WTC11 (cell line): ENCODE measurements around the gene PTPN13. TPM values are rescaled to one million over a fixed set of nuclear protein-coding genes. Genes with fewer than 3 reads are reported as not detected.

Experiments
- ATAC-seq: fragments of 200-7000 bp; cut with Tn5 transposase; 2 replicates; pipeline ENCODE4 v1.10.0; 2021; ENCODE audit warnings: mild to moderate bottlenecking, moderate library complexity
- CTCF ChIA-PET: fragments of 300-600 bp; sonication (Branson Sonifier 250); formaldehyde crosslinking; loops from one replicate; lab custom pipeline; 2021; ENCODE audit warnings: antibody characterized with exemption; lab: Charles Lee
- POLR2A ChIA-PET: fragments of 350-600 bp; sonication (Branson Sonifier 250); formaldehyde crosslinking; loops from one replicate; lab custom pipeline; 2021; ENCODE audit warnings: antibody characterized with exemption; lab: Charles Lee
- DNase-seq: peaks from one replicate; pipeline ENCODE4 v3.0.0; 2021; ENCODE audit warnings: low spot score
- H3K27ac Mint-ChIP-seq: 2 replicates; pipeline ENCODE4 v1.8.0; 2021; ENCODE audit warnings: mixed read lengths
- H3K27me3 Mint-ChIP-seq: 2 replicates; pipeline ENCODE4 v1.8.0; 2021; ENCODE audit warnings: low read depth, mild to moderate bottlenecking, moderate library complexity, mixed read lengths
- H3K36me3 Mint-ChIP-seq: 2 replicates; pipeline ENCODE4 v1.8.0; 2021; ENCODE audit warnings: mixed read lengths
- H3K4me1 Mint-ChIP-seq: 2 replicates; pipeline ENCODE4 v1.8.0; 2022; ENCODE audit warnings: mixed read lengths
- H3K4me3 Mint-ChIP-seq: 2 replicates; pipeline ENCODE4 v1.8.0; 2021; ENCODE audit warnings: mild to moderate bottlenecking, moderate library complexity, mixed read lengths
- H3K9me3 Mint-ChIP-seq: 2 replicates; pipeline ENCODE4 v1.8.0; 2021; ENCODE audit warnings: mixed read lengths
- ATF6 ChIP-seq: sonication (generic); formaldehyde crosslinking; IDR thresholded peaks from 2 replicates; pipeline ENCODE4 v1.8.1; 2023; ENCODE audit warnings: mild to moderate bottlenecking, missing genetic modification reagents
- CREM ChIP-seq: sonication (generic); formaldehyde crosslinking; IDR thresholded peaks from 2 replicates; pipeline ENCODE4 v1.8.1; 2022; ENCODE audit warnings: mild to moderate bottlenecking, missing genetic modification reagents, moderate library complexity
- ESRRA ChIP-seq: sonication (generic); formaldehyde crosslinking; IDR thresholded peaks from 2 replicates; pipeline ENCODE4 v1.8.1; 2022; ENCODE audit warnings: mild to moderate bottlenecking, missing genetic modification reagents, borderline replicate concordance
- ETV6 ChIP-seq: sonication (generic); formaldehyde crosslinking; IDR thresholded peaks from 2 replicates; pipeline ENCODE4 v1.8.1; 2022; ENCODE audit warnings: mild to moderate bottlenecking, missing genetic modification reagents
- FOXK1 ChIP-seq: sonication (generic); formaldehyde crosslinking; IDR thresholded peaks from 2 replicates; pipeline ENCODE4 v1.8.0; 2022; ENCODE audit warnings: mild to moderate bottlenecking, moderate library complexity, missing genetic modification reagents
- FOXP1 ChIP-seq: sonication (generic); formaldehyde crosslinking; IDR thresholded peaks from 2 replicates; pipeline ENCODE4 v1.8.0; 2022; ENCODE audit warnings: missing genetic modification reagents, mild to moderate bottlenecking, moderate library complexity, borderline replicate concordance
- GRHL2 ChIP-seq: fragments of 250-450 bp; sonication (Bioruptor Pico); IDR thresholded peaks from 2 replicates; pipeline ENCODE4 v1.8.0; 2022; ENCODE audit warnings: mild to moderate bottlenecking, moderate library complexity; ENCODE audit not compliant: insufficient replicate concordance, severe bottlenecking
- IRF1 ChIP-seq: sonication (generic); formaldehyde crosslinking; IDR thresholded peaks from 2 replicates; pipeline ENCODE4 v1.8.0; 2023; ENCODE audit warnings: missing genetic modification reagents
- JAZF1 ChIP-seq: fragments of 250-450 bp; sonication (Bioruptor Pico); IDR thresholded peaks from 2 replicates; pipeline ENCODE4 v1.9.0; 2021; ENCODE audit warnings: moderate library complexity, mild to moderate bottlenecking, inconsistent platforms
- JUN ChIP-seq: sonication (generic); formaldehyde crosslinking; IDR thresholded peaks from 2 replicates; pipeline ENCODE4 v1.8.0; 2023; ENCODE audit warnings: mild to moderate bottlenecking, missing genetic modification reagents
- MAX ChIP-seq: sonication (generic); formaldehyde crosslinking; IDR thresholded peaks from 2 replicates; pipeline ENCODE4 v1.8.0; 2022; ENCODE audit warnings: mild to moderate bottlenecking, missing genetic modification reagents
- MLX ChIP-seq: sonication (generic); formaldehyde crosslinking; IDR thresholded peaks from 2 replicates; pipeline ENCODE4 v1.8.1; 2023; ENCODE audit warnings: mild to moderate bottlenecking, missing genetic modification reagents, moderate library complexity
- NFATC4 ChIP-seq: fragments of 250-450 bp; sonication (Bioruptor Pico); IDR thresholded peaks from 2 replicates; pipeline ENCODE4 v1.9.0; 2021; ENCODE audit warnings: mild to moderate bottlenecking
- NR3C1 ChIP-seq: sonication (generic); formaldehyde crosslinking; conservative IDR thresholded peaks from 2 replicates; pipeline ENCODE4 v1.8.1; 2023; ENCODE audit warnings: low read depth, mild to moderate bottlenecking, missing genetic modification reagents
- RELA ChIP-seq: sonication (generic); formaldehyde crosslinking; IDR thresholded peaks from 2 replicates; pipeline ENCODE4 v1.8.1; 2022; ENCODE audit warnings: missing genetic modification reagents, mild to moderate bottlenecking, borderline replicate concordance
- RORB ChIP-seq: fragments of 250-450 bp; sonication (Bioruptor Pico); IDR thresholded peaks from 2 replicates; pipeline ENCODE4 v1.9.0; 2021; ENCODE audit warnings: mild to moderate bottlenecking
- SMAD3 ChIP-seq: sonication (generic); formaldehyde crosslinking; IDR thresholded peaks from 2 replicates; pipeline ENCODE4 v1.8.0; 2022; ENCODE audit warnings: missing genetic modification reagents, mild to moderate bottlenecking, borderline replicate concordance
- SMAD4 ChIP-seq: sonication (generic); formaldehyde crosslinking; IDR thresholded peaks from 2 replicates; pipeline ENCODE4 v1.8.0; 2022; ENCODE audit warnings: mild to moderate bottlenecking, missing genetic modification reagents
- SP1 ChIP-seq: sonication (generic); formaldehyde crosslinking; conservative IDR thresholded peaks from 2 replicates; pipeline ENCODE4 v1.8.1; 2022; ENCODE audit warnings: missing genetic modification reagents
- TP53 ChIP-seq: sonication (generic); formaldehyde crosslinking; IDR thresholded peaks from 2 replicates; pipeline ENCODE4 v1.8.1; 2023; ENCODE audit warnings: mild to moderate bottlenecking, missing genetic modification reagents
- USF2 ChIP-seq: sonication (generic); formaldehyde crosslinking; IDR thresholded peaks from 2 replicates; pipeline ENCODE4 v1.8.1; 2023; ENCODE audit warnings: mild to moderate bottlenecking, missing genetic modification reagents, moderate library complexity
- ZNF121 ChIP-seq: sonication (generic); formaldehyde crosslinking; IDR thresholded peaks from 2 replicates; pipeline ENCODE4 v1.8.0; 2023; ENCODE audit warnings: missing genetic modification reagents
- ZNF317 ChIP-seq: sonication (generic); formaldehyde crosslinking; IDR thresholded peaks from 2 replicates; pipeline ENCODE4 v1.8.1; 2023; ENCODE audit warnings: low read depth, mild to moderate bottlenecking, moderate library complexity, missing genetic modification reagents, borderline replicate concordance
- ZNF396 ChIP-seq: fragments of 250-450 bp; sonication (Bioruptor Pico); IDR thresholded peaks from 2 replicates; pipeline ENCODE4 v1.8.0; 2021; ENCODE audit warnings: mild to moderate bottlenecking, moderate library complexity, borderline replicate concordance
- ZNF423 ChIP-seq: fragments of 250-450 bp; sonication (Bioruptor Pico); IDR thresholded peaks from 2 replicates; pipeline ENCODE4 v2.1.2; 2022; ENCODE audit warnings: mild to moderate bottlenecking, moderate library complexity
- ZNF671 ChIP-seq: fragments of 250-450 bp; sonication (Bioruptor Pico); IDR thresholded peaks from 2 replicates; pipeline ENCODE4 v1.8.0; 2021; ENCODE audit warnings: mild to moderate bottlenecking
- total RNA-seq: library from RNA; stranded (reverse); gene quantifications from 3 replicates; pipeline ENCODE4 v1.2.3, GENCODE V29; 2021

PTPN13 gene
- total RNA-seq, 1 experiment from 2014 or later: 49.7 TPM

- POLR2A ChIA-PET: no interaction called here
- H3K4me1 Mint-ChIP-seq: peaks cover 14% of the 10 kb centered on the region
- no peaks in the 10 kb centered on the region for H3K27me3 Mint-ChIP-seq
- ATAC-seq (no peak), DNase-seq (no peak)
- CTCF ChIA-PET: no interaction called here
- no peak for TF ChIP-seq USF2 (CRISPR knock-in tag)
- no peak for TF ChIP-seq ATF6
- TF ChIP-seq ZNF121 (CRISPR knock-in tag): no peak
- TF ChIP-seq SP1 (CRISPR knock-in tag): no peak
- no peak for TF ChIP-seq TP53 (CRISPR knock-in tag)
- TF ChIP-seq MAX (CRISPR knock-in tag): no peak
- TF ChIP-seq NFATC4: no peak
- no peak for TF ChIP-seq ZNF671
- H3K4me3 Mint-ChIP-seq: no peak overlapping the region
- H3K36me3 Mint-ChIP-seq: no peaks in the 10 kb centered on the region
- H3K27ac Mint-ChIP-seq: no peak overlapping the region
- H3K9me3 Mint-ChIP-seq: no peaks in the 10 kb centered on the region
These were observed 28.5 kb upstream of the PTPN13 start for GRCh38 chr4:86565651-86566050.

- no peak for TF ChIP-seq ETV6 (CRISPR knock-in tag)
- no peak for TF ChIP-seq NFATC4
- no peak for TF ChIP-seq SMAD3
- no peak for TF ChIP-seq JAZF1
- no peak for TF ChIP-seq RORB (CRISPR knock-in tag)
- no peak for TF ChIP-seq JUN (CRISPR knock-in tag)
- TF ChIP-seq CREM (CRISPR knock-in tag): no peak
- no peak for TF ChIP-seq MLX (CRISPR knock-in tag)
- TF ChIP-seq ZNF396 (CRISPR knock-in tag): no peak
- no peak for TF ChIP-seq ZNF317 (CRISPR knock-in tag)
- no peak for TF ChIP-seq ZNF423 (CRISPR knock-in tag)
- TF ChIP-seq FOXK1: no peak
- TF ChIP-seq GRHL2: no peak
- TF ChIP-seq RELA (CRISPR knock-in tag): no peak
- DNase-seq (no peak), ATAC-seq (no peak)
- CTCF ChIA-PET: no interaction called here
- Mint-ChIP-seq H3K4me3 (no peak overlapping the region), H3K27ac (no peak overlapping the region), H3K27me3 (no peaks in the 10 kb centered on the region), H3K4me1 (peaks cover 22% of the 10 kb centered on the region), H3K9me3 (no peaks in the 10 kb centered on the region), H3K36me3 (no peaks in the 10 kb centered on the region)
- POLR2A ChIA-PET: no interaction called here
These were observed 24.8 kb upstream of the PTPN13 start for GRCh38 chr4:86569103-86569870.

GRCh38 chr4:86579941-86580340 is 14.2 kb upstream of the PTPN13 start:
- no peak for DNase-seq
- ATAC-seq: no peak
- H3K27ac Mint-ChIP-seq: no peak overlapping the region
- TF ChIP-seq ESRRA (CRISPR knock-in tag) (no peak), SMAD4 (CRISPR knock-in tag) (no peak), JAZF1 (no peak), GRHL2 (no peak), NR3C1 (no peak), IRF1 (CRISPR knock-in tag) (no peak), FOXP1 (no peak)
- TF ChIP-seq, all 79 proteins: peak for 0
- CTCF ChIA-PET: no interaction called here
- Mint-ChIP-seq H3K36me3 (no peaks in the 10 kb centered on the region), H3K9me3 (no peaks in the 10 kb centered on the region), H3K4me3 (no peak overlapping the region), H3K4me1 (no peaks in the 10 kb centered on the region), H3K27me3 (no peaks in the 10 kb centered on the region)
- POLR2A ChIA-PET: no interaction called here
